Skin epidermis (tissue), 12 donors: Measurements from ENCODE around the gene HOXB4.
A peak's percentile ranks its signal among the peaks of the same experiment; 100 is the strongest.

Experiments
- H3K27ac ChIP-seq, 21 experiments: fragments of 200-600 bp; sonication (generic) in 11 of 21; one replicate each; pipeline ENCODE4 v1.5.0; 2020; ENCODE audit warnings: mild to moderate bottlenecking in 3 of 21, inconsistent platforms in 2 of 21, moderate library complexity in 2 of 21
- H3K4me3 ChIP-seq, 7 experiments: fragments of 200-600 bp; sonication (generic) in 2 of 7; one replicate each; pipeline ENCODE4 v1.5.0; 2020; ENCODE audit warnings: inconsistent platforms in 2 of 7, mild to moderate bottlenecking in 2 of 7, moderate library complexity in 1 of 7

Gene HOXB4

GRCh38 chr17:48593126-48593829 is 15.1 kb upstream of the HOXB4 start, which contains the start of gene HOXB5:
Gene HOXB5 (minus strand): TSS chr17:48593779. CDS start chr17:48593682, 97 bp downstream.
- peak within 1 kb of the TSS in 7 of 21 experiments; percentile 17 to 94 (median 81) for H3K27ac ChIP-seq
- peak within 1 kb of the TSS in 6 of 7 experiments; percentile 2 to 36 (median 16) for H3K4me3 ChIP-seq

GRCh38 chr17:48592577-48592976 is 14.4 kb upstream of the HOXB4 start:
- H3K4me3 ChIP-seq, result peak overlapping the region in 2 of 7 experiments; percentile 18 to 36

GRCh38 chr17:48592057-48592514 is 13.9 kb upstream of the HOXB4 start:
- H3K4me3 ChIP-seq, result peak overlapping the region in 2 of 7 experiments; percentile 18 to 36

More at GRCh38 chr17:48592577-48592976, 14.4 kb upstream of the HOXB4 start:
- H3K27ac ChIP-seq, result peak overlapping the region in 6 of 21 experiments; percentile 59 to 94 (median 82)

GRCh38 chr17:48591255-48592056 is 13.3 kb upstream of the HOXB4 start:
- H3K27ac ChIP-seq, result peak overlapping the region in 6 of 21 experiments; percentile 72 to 94 (median 82)

More at GRCh38 chr17:48592057-48592514, 13.9 kb upstream of the HOXB4 start:
- peak overlapping the region in 6 of 21 experiments; percentile 59 to 94 (median 82) for H3K27ac ChIP-seq

GRCh38 chr17:48590607-48591161 is 12.5 kb upstream of the HOXB4 start:
- Histone ChIP-seq H3K27ac (peak overlapping the region in 6 of 21 experiments; percentile 72 to 94 (median 82)), H3K4me3 (no peak overlapping the region)

More at GRCh38 chr17:48591255-48592056, 13.3 kb upstream of the HOXB4 start:
- H3K4me3 ChIP-seq, result peak overlapping the region in 2 of 7 experiments; percentile 2 to 36

DNA sequence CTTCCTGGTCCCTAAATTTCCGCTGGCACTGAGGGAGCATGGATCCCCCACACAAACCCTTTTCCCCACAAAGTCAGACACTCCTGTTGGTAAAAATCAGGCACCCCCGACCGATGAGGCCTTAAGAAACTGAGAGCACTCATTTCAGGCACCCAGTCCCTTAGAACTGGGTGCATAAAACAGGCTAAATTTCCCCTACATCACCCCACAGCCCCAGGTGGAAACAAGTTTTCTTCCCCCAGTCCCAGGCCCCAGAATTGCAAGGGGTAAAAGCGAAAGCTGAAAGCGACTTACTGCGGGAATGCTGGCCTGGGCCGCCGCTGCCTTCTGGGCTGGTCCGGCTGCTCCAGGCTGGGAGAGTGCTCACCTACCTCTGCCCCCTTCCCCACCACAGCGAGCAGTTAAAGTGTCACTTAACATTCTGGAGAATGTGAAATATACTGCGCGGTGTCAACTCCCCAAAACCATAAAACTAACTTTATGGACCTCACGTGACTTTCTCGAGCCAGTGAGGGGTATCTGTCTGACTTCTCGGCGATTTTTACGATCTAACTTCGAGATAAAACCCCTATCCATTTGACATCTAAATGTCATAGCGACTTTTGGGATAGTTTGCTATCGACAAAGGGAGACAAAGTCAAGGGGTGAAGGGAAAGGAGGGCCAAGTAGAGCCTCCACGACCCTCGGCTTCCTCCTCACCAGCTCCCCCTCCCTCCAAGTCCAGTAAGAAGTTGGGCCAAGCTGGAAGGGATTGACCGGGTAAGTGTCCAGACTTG is 11.9 kb upstream of the HOXB4 start, which contains the start of gene HOXB3:
Gene HOXB3 (minus strand): TSS at position 411 of the 776 bp plus-strand sequence. CDS start 37,767 bp downstream, outside the sequence.
- peak within 1 kb of the TSS in 6 of 21 experiments; percentile 72 to 94 (median 82) for H3K27ac ChIP-seq
- peak within 1 kb of the TSS in 1 of 7 experiments; percentile 13 for H3K4me3 ChIP-seq

DNA sequence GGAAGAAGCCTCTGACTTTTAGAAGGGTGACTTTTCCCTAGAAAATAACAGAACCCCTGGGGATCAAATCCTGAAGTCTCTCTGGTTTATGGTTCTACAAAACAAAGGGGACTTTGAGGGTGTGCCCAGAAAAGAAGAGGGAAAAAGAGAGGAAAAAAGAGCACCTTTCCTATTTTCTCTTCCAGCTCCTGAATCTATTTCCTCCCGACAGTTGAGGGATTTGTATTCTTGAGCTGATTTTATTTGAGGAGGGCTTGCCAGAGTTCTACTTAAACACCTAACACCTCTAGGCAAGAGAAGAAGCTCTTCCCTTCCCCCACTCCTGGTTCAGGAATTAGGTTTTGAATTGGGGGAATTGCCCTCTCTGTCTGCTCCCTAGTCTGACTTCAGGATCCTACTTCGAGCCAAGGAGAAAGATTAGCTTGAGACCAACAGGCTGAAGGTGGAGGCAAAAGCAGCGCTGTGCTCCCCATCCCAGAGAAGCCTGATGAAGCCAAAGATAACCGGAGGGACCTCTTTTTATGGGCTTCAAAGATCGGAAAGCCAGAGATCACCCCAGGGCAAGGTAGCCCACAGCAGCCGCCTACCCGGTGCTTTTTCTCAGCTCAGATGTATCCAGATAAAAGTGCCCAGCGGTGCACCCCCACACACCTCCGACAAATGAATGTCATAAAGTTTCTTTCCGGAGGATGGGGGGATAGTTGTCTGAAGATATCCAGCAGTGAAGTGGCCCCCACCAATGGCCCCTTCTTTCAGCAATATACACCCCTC is 11.1 kb upstream of the HOXB4 start:
- H3K4me3 ChIP-seq, result peak overlapping the region in 1 of 7 experiments; percentile 13
- peak overlapping the region in 6 of 21 experiments; percentile 42 to 94 (median 82) for H3K27ac ChIP-seq

DNA sequence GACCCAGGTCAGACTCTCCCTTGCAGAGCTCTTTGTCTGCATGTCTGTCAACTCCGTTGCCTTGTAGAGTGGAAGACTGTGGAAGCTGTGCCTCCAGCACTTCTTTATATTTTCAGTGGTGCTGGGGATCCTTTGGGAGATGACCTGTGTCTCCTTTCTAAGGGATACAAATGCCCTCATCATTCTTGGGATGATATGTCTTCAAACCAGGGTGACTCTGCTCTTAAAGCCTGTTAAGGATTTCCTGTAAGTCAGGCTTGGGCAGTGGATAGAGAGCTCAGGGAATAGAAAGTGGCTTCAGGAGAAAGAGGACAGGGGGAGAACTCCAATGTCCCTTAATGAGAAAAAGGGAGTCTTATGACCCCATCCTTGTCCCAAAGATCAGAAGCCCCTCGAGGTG is 10.4 kb upstream of the HOXB4 start:
- Histone ChIP-seq H3K27ac (peak overlapping the region in 5 of 21 experiments; percentile 72 to 94 (median 83)), H3K4me3 (no peak overlapping the region)

GRCh38 chr17:48588074-48588415 is 9.9 kb upstream of the HOXB4 start:
- Histone ChIP-seq H3K4me3 (peak overlapping the region in 1 of 7 experiments; percentile 9), H3K27ac (peak overlapping the region in 7 of 21 experiments; percentile 1 to 94 (median 81))

- H3K4me3 ChIP-seq, result peak overlapping the region in 1 of 7 experiments; percentile 9
- peak overlapping the region in 8 of 21 experiments; percentile 1 to 94 (median 76) for H3K27ac ChIP-seq
Measured at GRCh38 chr17:48587276-48588073, 9.3 kb upstream of the HOXB4 start.

DNA sequence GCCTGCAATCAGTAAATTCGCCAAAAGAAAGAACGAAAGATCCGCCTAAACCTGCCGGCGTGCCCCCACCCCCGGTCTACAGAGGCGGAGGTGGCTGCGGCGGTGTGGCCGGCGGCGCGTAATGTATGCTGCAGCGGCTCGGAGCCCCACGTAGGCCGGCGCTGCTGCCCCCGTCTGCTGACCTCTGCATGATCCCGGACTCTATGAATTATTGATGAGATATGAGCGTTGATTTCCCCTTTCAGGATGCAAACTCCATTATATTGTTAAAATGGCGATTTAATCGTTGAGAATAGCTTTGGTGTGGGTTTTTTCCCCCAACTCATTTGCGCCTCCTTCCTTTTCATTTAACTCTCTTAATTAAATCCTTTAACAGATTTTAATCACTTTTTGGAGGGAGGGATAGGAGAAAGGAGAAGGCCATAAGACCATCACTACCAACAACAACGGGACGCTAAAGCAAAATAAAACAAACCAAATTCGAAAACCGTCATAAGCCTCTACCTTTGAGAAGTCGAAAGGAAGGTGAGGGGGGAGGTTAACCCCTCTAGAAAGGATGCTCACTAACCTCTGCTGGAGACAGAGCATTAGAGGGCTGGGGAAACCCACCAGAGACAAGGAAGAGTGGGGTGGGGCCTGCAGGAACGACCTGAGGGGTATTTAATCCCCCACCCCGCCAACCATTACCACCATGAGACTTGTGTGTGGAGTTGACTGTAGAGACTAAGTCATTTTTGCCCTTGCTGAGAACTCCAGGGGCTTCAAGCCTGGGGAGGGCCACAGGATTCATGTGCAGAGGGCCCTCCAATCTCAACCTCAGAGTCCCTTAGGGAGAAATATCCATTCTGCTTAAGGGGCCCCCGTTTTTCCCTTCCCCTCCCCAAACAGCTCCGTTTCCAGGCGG is 8.5 kb upstream of the HOXB4 start:
- Histone ChIP-seq H3K27ac (peak overlapping the region in 10 of 21 experiments; percentile 1 to 94 (median 75)), H3K4me3 (peak overlapping the region; percentile 29 to 55 (median 49))

DNA sequence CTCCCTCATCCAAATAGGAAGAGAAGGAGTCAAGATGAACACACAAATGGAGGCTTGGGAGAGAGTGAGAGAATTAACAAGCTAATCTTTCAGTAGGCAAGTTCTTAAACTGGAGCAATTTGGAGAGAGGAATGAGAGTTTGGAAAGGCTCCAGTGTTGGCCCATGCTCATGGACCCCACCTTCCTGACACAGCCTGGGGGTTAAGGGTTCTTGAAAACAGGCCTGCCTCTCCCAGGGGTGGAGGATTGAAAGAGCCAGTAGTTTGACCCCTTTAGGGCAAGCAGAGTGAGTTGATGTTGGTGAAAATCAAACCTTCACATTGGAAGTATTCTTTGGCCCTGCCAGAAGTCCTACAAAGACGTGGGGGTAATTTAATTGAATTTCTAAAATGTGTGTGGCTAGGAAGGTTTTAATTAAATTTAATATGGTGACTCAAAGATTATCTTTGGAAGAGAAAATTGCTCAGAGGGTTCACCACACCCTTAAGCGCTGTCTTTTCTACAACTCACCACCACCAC is 6.1 kb upstream of the HOXB4 start:
- Histone ChIP-seq H3K4me3 (no peak overlapping the region), H3K27ac (peak overlapping the region in 2 of 21 experiments; percentile 92 to 94)

DNA sequence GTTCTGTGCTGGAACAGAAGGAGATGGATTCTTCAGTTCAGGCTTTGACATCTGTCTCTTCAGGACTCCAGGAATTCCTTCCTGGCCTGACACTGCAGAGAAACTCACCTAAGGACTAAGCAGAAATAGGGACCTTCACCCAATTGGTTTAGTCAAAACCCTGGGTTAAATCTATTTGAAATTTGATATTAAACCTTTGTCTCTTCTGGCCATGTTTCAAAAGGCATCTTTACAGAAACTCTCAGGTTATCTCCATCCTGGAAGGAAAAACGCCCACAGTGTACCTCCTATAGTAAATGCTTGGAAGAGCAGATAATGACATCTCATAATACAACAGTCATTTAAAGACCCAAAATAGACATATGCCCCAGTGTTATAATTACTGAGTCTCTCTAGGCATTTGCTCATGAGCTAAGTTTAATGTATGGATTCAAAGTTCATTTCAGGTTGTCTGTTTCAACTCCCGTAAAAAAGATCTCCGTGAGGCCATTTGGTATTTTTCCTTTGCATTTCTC is 5.6 kb upstream of the HOXB4 start:
- Histone ChIP-seq H3K4me3 (no peak overlapping the region), H3K27ac (peak overlapping the region in 1 of 21 experiments; percentile 94)

GRCh38 chr17:48582750-48583069 is 4.6 kb upstream of the HOXB4 start:
- Histone ChIP-seq H3K27ac (peak overlapping the region in 6 of 21 experiments; percentile 42 to 94 (median 90)), H3K4me3 (no peak overlapping the region)

DNA sequence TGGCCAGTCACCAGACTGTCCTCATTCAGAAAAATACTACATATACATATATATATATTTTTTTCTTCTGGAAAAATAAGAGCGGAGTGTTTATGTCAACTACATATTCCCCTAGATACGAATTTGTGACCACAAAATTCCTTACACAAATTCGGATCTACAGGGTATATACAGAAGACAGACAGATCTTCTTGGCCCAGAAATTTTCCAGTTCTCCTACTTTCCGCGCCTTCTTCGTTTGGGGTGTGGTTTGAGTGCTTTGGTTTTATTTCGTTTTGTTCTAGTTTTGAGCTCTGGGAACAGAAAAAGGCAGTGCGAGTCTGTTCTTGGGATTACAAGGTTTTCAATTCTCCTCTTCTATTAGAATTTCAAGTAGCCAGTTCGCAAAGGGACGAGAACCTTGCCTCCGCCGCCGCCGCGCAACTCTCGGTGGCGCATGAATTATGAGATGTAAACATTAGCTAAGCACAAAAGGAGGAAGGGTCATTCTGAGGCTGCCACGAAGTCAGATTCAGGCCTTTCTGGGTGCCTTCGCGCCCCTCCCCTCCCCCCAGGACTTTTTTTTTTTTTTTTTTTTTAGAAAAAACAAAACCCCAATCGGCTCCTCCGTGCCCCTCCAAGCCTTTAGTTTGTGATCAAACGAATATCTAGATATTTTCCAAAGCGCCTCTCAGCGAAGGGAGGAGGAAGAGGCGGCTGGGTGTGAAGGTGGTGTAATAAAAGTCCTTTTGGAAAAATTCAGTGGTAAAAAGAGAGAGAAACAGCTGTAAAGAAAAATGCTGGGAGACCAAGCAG is 1.8 kb upstream of the HOXB4 start:
- H3K27ac ChIP-seq, result peak overlapping the region in 6 of 21 experiments; percentile 85 to 94 (median 90)
- H3K4me3 ChIP-seq, result no peak overlapping the region
